HG03378 (cell line): ENCODE data around the gene SLC6A19.

Experiments
- ATAC-seq: cut with Tn5 transposase; IDR thresholded peaks from one replicate; pipeline ENCODE4 v1.9.1; 2021; ENCODE audit warnings: mild to moderate bottlenecking, moderate library complexity; ENCODE audit not compliant: unreplicated experiment

The SLC6A19 gene

DNA sequence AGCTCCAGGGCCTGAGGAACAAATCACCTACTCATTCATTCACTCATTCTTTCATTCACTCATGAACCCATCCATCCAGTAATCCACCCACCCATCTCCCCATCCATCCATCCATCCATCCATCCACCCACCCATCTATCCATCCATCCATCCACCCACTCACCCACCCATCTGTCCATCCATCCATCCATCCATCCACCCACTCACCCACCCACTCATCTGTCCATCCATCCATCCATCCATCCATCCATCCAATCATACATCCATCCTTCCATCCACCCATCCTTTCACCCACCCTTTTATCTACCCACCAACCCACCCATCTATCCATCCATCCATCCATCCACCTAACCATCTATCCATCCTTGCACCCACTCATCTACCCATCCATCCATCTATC, 35.5 kb upstream of the SLC6A19 start:
- ATAC-seq = no peak

DNA sequence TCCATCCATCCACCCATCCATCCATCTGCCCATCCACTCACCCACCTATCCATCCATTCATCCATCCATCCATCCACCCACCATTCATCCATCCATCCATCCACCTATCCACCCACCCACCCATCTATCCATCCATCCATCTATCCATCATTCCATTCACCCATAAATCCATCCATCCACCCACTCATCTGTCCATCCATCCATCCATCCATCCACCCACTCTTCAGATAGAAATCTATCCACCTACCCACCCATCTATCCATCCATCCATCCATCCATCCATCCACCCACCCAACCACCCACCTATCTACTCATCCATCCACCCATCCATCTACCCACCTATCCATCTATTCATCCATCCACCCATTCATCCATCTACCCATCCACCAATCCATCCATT, 35.0 kb upstream of the SLC6A19 start:
- ATAC-seq = no peak

DNA sequence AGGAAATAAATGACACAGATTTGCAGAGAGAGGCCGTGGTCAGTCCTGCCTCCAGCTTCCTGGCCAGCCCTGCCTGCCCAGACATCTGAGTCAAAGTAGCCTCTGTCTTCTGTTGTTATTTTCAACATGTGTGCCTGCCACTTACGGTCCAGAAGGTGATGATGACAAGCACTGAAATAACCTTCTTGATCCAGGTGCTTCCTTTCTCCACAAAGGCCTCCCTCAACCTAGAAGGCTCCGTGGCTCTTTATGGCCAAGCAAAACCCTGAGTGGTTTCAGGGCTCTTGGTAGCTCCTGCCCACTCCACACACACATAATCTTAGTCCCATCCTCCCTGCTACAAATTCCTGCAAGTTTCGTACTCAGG, 34.1 kb upstream of the SLC6A19 start:
- ATAC-seq = peak; percentile 6

GRCh38 chr5:1167728-1168709, 33.4 kb upstream of the SLC6A19 start:
- ATAC-seq = peak; percentile 59

DNA sequence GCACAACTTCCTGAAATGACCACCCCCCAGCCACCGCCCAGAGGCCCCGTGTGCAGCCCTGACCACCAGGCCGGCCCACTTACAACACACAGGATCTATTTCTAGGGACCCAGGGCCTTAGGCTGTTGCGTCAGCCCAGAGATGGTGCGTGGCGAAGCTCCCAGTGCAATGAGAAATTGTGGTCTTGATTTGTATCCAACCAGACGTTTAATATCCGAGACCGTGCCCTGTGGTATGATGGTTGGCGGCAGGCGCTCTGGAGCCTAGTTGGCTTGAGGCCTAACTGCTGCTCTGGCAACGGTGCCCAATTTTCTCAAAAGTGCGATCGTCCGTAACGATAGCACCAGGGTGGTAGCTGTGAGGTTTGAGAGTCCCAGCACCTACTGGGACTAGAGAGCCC, 32.6 kb upstream of the SLC6A19 start:
- ATAC-seq = no peak

- ATAC-seq = no peak
These were observed 31.9 kb upstream of the SLC6A19 start for GRCh38 chr5:1169211-1170115.

DNA sequence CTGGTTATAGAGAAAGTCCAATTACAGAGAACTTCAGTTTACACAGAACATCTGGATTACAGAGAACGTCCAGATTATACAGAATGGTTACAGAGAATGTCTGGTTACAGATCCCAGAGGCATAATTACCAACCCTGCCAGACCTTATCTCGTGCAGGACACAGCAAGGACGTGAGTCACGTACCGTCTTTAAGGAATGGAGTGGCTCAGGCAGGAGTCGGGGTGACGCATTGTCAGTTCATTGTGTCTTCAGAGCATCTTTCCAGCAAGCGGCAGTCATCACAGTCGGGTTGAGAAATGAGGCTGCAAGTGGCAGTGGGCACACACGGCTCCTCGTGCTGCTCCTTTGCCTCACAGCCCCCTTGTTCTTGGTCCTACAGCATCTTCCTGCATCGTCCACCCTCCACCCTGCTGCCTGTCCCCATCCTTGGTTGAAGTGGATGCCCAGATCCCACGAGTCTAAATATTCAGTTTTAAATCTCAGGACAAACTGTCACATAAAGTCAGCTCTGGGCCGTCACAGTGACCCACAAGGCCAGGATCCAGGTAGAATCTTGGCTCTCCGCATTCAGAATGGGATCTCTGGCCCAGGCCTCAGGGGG, 30.0 kb upstream of the SLC6A19 start:
- no peak for ATAC-seq

- no peak for ATAC-seq
These were observed 29.3 kb upstream of the SLC6A19 start for GRCh38 chr5:1172007-1172581.

- no peak for ATAC-seq
These were observed 28.6 kb upstream of the SLC6A19 start for GRCh38 chr5:1172670-1173404.

GRCh38 chr5:1173485-1174070, 27.8 kb upstream of the SLC6A19 start:
- no peak for ATAC-seq

DNA sequence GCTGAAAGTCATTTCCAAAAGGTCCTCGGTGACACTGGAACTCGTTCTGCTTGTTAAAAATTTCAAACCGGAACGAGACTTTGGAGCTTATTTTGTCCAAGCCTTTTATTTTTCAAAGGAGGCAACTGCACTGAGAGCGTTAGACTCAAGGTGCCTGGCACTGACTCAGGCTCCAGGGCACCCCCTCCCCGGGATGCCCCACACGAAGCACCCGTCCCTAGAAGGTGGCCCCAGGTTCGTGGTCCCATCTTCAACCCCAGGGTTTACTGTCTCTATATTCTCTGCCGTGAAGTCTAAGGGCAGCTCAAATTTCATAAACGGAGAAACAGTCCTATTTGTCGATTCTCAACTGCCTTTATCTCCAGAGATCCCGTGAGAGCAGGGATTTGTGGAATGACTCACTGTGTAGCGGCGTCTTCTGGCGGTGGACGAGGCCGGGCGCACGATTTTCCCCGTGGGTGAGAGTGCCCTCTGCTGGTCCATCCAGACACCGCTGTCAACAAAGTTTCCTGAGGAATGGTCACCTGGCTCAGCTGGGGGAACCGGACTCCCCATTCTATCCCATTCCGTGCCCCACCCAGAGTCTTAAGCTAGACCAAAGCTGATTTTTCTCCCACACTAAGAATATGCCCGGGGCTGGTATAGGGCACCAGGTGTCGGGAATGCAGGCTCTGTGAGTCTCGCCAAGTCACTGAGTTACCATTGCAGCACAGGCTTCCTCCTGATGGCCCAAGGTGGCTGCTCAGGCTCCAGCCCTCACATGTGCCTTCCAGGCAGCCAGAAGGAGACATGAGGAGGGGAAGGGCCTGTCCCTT, 27.1 kb upstream of the SLC6A19 start:
- no peak for ATAC-seq

GRCh38 chr5:1175015-1175414, 26.4 kb upstream of the SLC6A19 start:
- ATAC-seq = no peak

DNA sequence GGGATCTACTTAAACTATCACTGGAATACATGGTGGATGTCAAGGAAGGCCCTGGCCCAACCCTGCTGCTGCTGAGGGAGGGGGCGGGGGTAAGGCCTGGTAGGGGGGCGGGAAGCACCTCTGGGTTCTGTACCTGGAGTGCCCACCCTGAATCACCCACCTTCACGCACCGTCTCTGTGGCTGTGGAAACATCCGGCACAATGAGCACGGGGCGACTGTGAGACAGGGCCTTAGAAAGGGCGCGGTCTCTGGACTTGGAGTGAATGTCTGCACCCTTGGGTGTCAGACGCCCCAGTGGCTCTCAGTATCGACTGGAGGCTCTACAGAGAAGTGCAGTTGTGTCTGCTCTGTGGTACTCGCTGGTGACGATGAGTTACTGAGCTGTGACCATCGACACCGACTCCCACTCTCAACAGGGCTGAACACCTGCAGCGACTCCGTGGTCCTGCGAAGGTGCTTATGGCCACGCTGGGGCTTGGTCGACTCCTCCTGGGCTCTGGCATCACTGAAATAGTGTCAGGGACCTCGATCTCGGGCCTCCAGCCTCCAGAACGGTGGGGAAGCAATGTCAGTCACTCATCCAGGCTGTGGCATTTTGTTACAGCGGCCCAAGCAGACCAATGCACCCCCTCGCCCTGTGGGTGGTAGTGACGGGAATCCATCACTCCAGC, 25.5 kb upstream of the SLC6A19 start:
- no peak for ATAC-seq

DNA sequence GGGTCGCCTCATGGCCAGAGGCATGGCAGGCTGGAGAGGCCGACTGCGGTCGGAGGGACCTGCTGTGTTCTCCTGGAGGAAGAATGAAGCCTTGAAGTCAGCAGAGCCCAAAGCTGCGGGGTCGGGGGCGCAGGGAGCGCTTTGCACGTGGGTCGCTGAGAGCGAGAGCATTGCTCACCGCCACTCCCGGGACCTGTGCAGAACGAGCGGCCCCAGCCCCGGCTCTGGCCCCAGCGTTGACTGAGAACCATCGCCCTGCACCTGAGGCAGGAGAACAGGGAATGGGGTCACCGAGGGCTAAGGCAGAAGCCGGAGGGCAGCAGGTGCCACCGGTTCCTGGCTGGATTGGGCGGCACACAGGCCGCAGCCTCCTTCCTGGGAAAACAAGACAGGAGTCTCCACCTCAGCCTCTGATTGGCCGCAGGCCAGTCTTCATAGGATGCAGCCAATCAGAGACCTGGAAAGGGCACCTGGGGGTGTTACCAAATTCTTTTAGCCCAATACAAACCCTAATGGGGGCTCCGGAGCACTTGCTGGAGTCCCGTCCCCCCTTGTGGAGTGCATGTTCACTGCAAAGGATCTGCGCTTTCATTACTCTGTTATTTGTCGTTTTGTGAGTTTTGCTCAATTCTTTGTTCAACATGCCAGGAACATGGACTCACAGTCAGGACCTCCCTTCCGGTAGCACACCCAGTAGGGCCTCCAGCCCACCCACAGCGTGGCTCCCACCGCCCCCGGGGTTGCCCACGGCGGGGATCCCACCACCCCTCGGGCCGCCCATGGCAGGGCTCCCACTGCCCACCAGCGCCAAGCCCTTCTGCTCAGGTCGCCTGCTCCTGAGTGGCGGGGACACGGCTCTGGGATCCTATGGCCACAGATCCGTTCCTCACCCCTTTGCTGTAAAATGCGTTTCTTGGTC, 24.7 kb upstream of the SLC6A19 start:
- no peak for ATAC-seq

DNA sequence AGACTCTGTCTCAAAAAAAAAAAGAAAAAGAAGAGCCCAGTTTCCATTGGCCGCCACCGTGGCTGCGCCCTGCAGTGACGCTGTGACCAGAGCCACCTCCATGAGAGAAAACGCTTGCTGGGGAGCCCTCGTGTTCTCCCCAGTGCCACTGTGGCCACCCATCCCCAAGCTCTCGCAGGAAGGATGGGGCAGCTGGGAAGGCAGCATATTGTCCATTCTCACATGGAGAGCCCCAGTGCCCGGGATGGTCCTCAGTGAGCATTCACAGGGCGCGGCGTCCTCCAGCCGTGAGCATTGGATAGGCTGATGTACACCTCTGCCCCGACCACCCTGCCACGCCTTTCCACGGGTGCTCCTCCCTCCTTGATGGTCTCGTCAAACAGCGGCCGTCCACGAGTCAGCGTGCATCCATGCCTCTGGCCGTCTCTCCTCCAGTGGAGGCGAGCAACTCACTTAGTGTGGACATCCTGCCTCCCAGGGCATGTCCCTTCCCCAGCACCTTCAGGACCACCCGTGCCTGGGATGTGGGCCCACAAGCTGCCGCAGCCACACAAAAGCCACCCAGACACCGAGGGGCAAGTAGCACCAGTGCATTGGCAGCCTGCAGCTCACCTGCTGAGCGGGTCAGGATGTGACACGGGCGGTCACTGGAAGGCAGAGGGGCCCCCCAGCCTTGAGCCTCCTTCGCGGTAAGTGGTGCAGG, 23.4 kb upstream of the SLC6A19 start:
- no peak for ATAC-seq

- no peak for ATAC-seq
These were observed 22.6 kb upstream of the SLC6A19 start for GRCh38 chr5:1178529-1179382.
